GM18873 (cell line): ENCODE measurements around the gene STAG1.
"Not testable (repeated sequence)": the region's sequence is repeated elsewhere in the genome, so short reads cannot be mapped to it uniquely, and the experiment has no call there.

Source experiments
- ATAC-seq: cut with Tn5 transposase; IDR thresholded peaks from one replicate; pipeline ENCODE4 v1.9.1; 2021; ENCODE audit warnings: mild to moderate bottlenecking, moderate library complexity, moderate number of reproducible peaks; ENCODE audit not compliant: unreplicated experiment, low FRiP score

The STAG1 gene

GRCh38 chr3:136437043-136437442, 315.1 kb downstream of the STAG1 start:
- no peak for ATAC-seq

- no peak for ATAC-seq
Observed at GRCh38 chr3:136434429-136434828, 317.7 kb downstream of the STAG1 start.

- no peak for ATAC-seq
Observed at GRCh38 chr3:136432685-136433084, 319.5 kb downstream of the STAG1 start.

- ATAC-seq: no peak
Observed at GRCh38 chr3:136428167-136428566, 324.0 kb downstream of the STAG1 start.

GRCh38 chr3:136427236-136427635, 324.9 kb downstream of the STAG1 start:
- ATAC-seq: no peak

- ATAC-seq: no peak
Observed at GRCh38 chr3:136414476-136414875, 337.7 kb downstream of the STAG1 start.

GRCh38 chr3:136412307-136412706, 339.9 kb downstream of the STAG1 start:
- ATAC-seq: no peak

GRCh38 chr3:136409549-136409948, 342.6 kb downstream of the STAG1 start:
- ATAC-seq: no peak

- no peak for ATAC-seq
Observed at GRCh38 chr3:136404056-136404455, 348.1 kb downstream of the STAG1 start.

- ATAC-seq: no peak
Observed at GRCh38 chr3:136396916-136397315, 355.3 kb downstream of the STAG1 start.

GRCh38 chr3:136390574-136390973, 361.6 kb downstream of the STAG1 start:
- ATAC-seq: no peak

GRCh38 chr3:136387031-136387430, 365.1 kb downstream of the STAG1 start:
- no peak for ATAC-seq

GRCh38 chr3:136385457-136385856, 366.7 kb downstream of the STAG1 start:
- ATAC-seq: no peak

- ATAC-seq: no peak
Observed at GRCh38 chr3:136381051-136381450, 371.1 kb downstream of the STAG1 start.

GRCh38 chr3:136380530-136380929, 371.6 kb downstream of the STAG1 start:
- ATAC-seq: no peak

GRCh38 chr3:136378011-136378410, 374.2 kb downstream of the STAG1 start:
- ATAC-seq: no peak

- ATAC-seq: no peak
Observed at GRCh38 chr3:136377508-136377907, 374.7 kb downstream of the STAG1 start.

GRCh38 chr3:136375800-136376199, 376.4 kb downstream of the STAG1 start:
- ATAC-seq: not testable (repeated sequence)

GRCh38 chr3:136366289-136366688, 385.9 kb downstream of the STAG1 start:
- no peak for ATAC-seq

- peak; percentile 60 for ATAC-seq
Observed at GRCh38 chr3:136353461-136353860, 398.7 kb downstream of the STAG1 start.

GRCh38 chr3:136351905-136352304, 400.3 kb downstream of the STAG1 start:
- ATAC-seq: no peak

- no peak for ATAC-seq
Observed at GRCh38 chr3:136351351-136351750, 400.8 kb downstream of the STAG1 start.

- ATAC-seq: no peak
Observed at GRCh38 chr3:136350557-136350956, 401.6 kb downstream of the STAG1 start.
